Nucleus accumbens (tissue), 56 donors: ENCODE measurements around the gene KDM3B.
"Not testable (repeated sequence)": the region's sequence is repeated elsewhere in the genome, so short reads cannot be mapped to it uniquely, and the experiment has no call there.

ENCODE experiments used
- DNase-seq, 56 donors: peaks; one replicate each; lab custom pipeline; 2025; lab: John Stamatoyannopoulos, UW

The KDM3B gene

DNA sequence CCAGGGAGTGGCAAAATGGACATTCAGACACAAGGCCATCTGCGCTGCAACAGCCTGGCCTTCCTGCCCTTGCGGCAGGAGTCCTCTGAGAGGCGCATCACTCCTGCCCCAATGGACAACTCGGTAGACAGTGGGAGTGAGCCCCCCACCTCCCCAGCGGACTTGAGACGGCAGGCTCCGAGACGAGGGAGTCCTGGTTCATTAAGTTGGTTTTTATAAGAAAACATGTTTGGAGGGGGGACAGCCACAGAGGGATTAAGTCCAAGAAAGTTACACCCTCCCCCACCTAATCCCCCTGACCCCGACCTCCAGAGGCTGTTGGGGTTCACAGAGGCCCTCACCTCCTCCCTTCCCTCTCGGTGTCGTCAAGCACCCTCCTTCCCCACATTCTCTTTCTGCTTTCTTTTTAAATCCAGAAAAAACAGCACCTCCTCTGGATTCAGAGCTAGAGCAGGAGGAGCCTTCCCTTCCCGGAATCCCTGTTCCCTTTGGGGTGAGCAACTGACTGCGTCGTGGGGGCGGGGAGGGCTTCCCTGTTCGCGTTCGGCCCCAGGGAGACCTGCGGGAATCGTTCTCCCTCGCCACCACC lies 111.0 kb downstream of the KDM3B start:
- peak in 1 of 56 donors; percentile 57 for DNase-seq

DNA sequence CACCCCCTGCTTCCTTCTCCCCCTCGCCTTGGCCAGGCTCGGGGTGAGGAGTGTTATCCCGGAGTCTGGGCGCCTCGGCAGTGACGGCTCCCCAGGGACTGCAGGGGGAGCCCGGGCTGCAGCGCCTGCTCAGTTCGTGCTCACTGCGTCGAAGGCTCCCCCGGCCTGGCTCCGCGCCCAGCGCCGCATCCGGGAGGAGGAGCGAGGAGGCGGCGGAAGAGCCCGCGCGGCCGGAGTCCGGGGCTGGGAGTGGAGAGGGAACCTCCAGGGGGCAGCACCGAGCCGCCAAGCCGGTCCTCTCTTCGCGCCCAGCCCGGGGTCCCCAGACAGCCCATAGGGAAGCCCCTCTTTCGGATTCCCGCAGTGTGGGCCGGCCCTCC lies 111.5 kb downstream of the KDM3B start:
- DNase-seq, result peak; percentile 46 to 95 (median 86)

DNA sequence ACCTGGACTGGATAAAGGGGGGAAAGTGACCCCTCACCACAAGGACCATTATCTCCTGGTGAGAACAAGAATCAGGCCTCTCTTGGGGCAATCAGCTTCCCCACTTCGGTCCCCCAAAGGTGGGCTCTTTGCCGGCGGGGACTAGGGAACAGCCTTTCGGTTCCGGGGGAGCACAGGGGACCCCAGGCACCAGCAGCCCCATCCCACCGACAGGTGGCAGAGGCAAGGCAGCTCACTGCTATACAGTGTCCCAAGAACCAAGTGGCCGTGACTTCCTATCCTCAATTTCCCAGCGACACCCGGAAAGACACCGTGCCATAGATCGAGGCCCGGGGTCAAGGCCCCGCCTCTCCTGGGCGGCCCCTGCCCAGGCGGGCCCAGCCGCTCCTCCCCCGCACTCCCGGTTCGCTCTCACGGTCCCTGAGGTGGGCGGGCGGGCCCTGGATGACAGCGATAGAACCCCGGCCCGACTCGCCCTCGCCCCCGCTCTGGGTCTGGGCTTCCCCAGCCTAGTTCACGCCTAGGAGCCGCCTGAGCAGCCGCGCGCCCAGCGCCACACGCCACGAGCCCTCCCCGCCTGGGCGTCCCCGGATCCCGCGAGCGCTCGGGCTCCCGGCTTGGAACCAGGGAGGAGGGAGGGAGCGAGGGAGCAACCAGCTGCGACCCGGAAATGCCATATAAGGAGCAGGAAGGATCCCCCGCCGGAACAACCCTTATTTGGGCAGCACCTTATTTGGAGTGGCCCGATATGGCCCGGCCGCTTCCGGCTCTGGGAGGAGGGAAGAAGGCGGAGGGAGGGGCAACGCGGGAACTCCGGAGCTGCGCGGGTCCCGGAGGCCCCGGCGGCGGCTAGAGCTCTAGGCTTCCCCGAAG lies 112.1 kb downstream of the KDM3B start:
- DNase-seq, result peak; percentile 90 to 100 (median 98)

GRCh38 chr5:138465261-138466124 lies 113.0 kb downstream of the KDM3B start, which contains the start of gene EGR1:
Gene EGR1 (plus strand): TSS chr5:138465479. CDS start chr5:138465762, 283 bp downstream.
- peak; percentile 87 to 100 (median 98) for DNase-seq

GRCh38 chr5:138466125-138466899 lies 113.8 kb downstream of the KDM3B start:
- DNase-seq, result peak in 10 of 56 donors; percentile 18 to 64 (median 52)

- peak in 2 of 56 donors; percentile 34 to 59 for DNase-seq
Measured at GRCh38 chr5:138466900-138467710, 114.6 kb downstream of the KDM3B start.

GRCh38 chr5:138467711-138468132 lies 115.2 kb downstream of the KDM3B start:
- peak in 2 of 56 donors; percentile 36 to 59 for DNase-seq

GRCh38 chr5:138468133-138468965 lies 115.9 kb downstream of the KDM3B start:
- no peak for DNase-seq

DNA sequence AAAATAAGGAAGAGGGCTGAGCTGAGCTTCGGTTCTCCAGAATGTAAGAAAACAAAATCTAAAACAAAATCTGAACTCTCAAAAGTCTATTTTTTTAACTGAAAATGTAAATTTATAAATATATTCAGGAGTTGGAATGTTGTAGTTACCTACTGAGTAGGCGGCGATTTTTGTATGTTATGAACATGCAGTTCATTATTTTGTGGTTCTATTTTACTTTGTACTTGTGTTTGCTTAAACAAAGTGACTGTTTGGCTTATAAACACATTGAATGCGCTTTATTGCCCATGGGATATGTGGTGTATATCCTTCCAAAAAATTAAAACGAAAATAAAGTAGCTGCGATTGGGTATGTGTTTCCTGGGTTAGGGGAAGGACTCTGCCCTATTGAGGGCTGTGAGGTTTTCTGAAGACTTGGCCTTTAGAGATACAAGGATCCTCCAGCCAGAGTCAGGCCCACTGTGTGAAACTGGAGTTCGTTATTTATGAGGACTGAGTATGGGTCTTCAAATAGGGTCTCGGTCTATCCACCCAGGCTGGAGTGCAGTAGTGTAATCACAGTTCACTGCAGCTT lies 116.6 kb downstream of the KDM3B start:
- DNase-seq, result no peak

GRCh38 chr5:138469540-138470321 lies 117.2 kb downstream of the KDM3B start:
- DNase-seq, result no peak

DNA sequence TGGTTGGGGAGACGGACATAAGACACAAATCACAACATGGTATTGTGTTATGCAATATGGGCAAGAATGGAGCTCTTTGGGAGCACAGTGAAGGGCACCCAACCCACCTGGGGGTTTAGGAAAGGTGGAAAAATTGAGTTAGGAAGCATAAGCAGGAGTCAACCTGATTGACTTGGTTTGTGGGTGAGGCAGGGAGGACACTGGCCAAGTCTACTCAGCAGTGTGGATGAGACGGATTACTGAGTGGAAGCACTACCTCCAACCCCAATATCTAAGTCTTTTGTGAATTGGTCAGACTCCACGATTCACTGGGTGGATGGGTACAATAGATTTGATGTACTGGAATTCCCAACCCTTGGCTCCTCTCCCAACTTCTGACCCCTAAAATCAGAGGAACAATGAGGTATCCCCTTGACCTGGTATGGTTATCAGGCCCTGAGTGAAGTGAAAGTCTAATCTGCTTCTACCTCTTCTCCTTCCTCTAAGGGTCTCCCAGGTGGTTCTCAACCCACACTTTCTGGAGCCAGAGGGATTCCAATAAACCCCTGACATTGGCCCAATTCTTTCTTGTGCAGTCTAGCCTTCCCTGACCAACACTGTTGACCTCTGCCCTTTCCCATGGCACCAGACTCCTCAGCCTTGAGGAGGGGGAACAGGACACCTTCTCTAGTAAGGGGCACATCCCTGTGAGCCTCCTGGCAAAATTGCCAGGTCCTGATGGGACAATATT lies 118.0 kb downstream of the KDM3B start:
- no peak for DNase-seq

DNA sequence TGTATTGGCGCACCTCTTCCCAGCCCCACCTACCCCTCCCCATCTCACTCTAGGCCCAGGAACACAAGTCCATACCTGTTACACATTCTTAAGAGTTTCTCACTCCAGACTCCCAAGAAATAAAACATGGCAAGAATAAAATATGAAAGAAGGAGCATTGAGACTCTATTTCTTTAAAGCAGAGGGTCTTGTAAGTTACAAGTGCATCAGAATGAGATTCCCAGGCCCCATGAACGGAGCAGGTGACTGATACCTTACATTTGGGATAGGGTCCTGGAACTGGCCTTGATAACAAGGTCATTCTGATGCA lies 118.5 kb downstream of the KDM3B start:
- DNase-seq, result no peak

DNA sequence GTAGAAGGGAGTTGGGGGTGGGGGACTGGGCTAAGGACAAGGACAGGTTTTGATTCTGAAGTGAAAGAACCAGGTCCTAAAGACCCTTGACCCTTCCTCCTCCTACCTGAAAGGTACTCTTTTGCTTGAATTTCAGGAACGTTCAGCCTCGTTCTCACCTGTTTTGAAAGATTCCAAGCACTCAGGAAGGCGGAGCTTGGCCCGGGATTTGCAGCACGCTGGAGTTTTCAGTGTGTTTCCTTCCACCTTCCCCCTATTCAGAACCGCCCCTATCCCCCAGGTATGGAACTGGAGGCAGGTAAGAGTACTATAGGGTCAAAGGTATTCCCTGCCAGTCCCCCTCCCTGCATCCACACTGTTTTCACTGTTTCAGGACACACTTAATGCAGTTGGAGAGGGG lies 119.9 kb downstream of the KDM3B start:
- DNase-seq, result no peak

GRCh38 chr5:138473151-138473550 lies 120.7 kb downstream of the KDM3B start:
- not testable (repeated sequence) for DNase-seq

GRCh38 chr5:138476918-138477317 lies 124.4 kb downstream of the KDM3B start:
- no peak for DNase-seq

DNA sequence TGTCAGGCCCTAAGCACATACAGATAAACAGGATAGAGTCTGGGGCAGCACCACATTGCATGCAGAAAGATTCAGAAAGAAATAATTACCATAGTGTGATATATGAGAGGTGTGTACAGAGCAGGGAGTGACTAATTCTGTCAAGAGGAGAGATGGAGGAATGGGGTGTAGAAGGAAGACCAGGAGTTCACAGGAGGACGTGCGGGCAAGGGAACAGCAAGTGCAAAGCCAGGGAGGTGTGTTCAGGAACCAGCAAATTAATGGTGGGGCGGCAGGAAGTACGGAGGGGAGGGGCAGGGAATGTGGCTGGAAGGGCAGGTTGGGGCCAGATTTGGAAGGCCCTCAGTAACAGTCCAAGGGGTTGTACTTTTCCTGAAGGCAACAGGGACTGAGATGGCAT lies 130.2 kb downstream of the KDM3B start:
- DNase-seq, result no peak
